Trophoblast cell (in vitro differentiated cells and primary cell): ENCODE measurements around the gene C1QL3.

Source experiments
- DNase-seq, 2 donors: peaks; one replicate each; pipeline ENCODE4 v3.0.0-alpha.2; 2016
- H2AFZ ChIP-seq: 2 replicates; pipeline ENCODE4 v1.6.1; 2013; ENCODE audit warnings: low read length, moderate library complexity, mild to moderate bottlenecking; ENCODE audit not compliant: insufficient read depth, poor library complexity
- H2AK5ac ChIP-seq: 2 replicates; pipeline ENCODE4 v1.6.1; 2013; ENCODE audit warnings: mild to moderate bottlenecking, low read length
- H2BK120ac ChIP-seq: 2 replicates; pipeline ENCODE4 v1.6.1; 2013; ENCODE audit warnings: low read length, mild to moderate bottlenecking, moderate library complexity; ENCODE audit not compliant: insufficient read depth, poor library complexity
- H2BK12ac ChIP-seq: 2 replicates; pipeline ENCODE4 v1.6.1; 2013; ENCODE audit warnings: mild to moderate bottlenecking, low read length, moderate library complexity
- H2BK5ac ChIP-seq: 2 replicates; pipeline ENCODE4 v1.6.1; 2013; ENCODE audit warnings: low read length, low read depth, moderate library complexity, mild to moderate bottlenecking; ENCODE audit not compliant: poor library complexity
- H3K14ac ChIP-seq: 2 replicates; pipeline ENCODE4 v1.6.1; 2013; ENCODE audit warnings: mild to moderate bottlenecking, low read length
- H3K18ac ChIP-seq: 2 replicates; pipeline ENCODE4 v1.6.1; 2013; ENCODE audit warnings: mild to moderate bottlenecking, low read length
- H3K23ac ChIP-seq: 2 replicates; pipeline ENCODE4 v1.6.1; 2013; ENCODE audit warnings: low read length
- H3K27ac ChIP-seq: 2 replicates; pipeline ENCODE4 v1.5.1; 2013; ENCODE audit warnings: low read depth, mild to moderate bottlenecking, inconsistent platforms, low read length, moderate library complexity
- H3K27me3 ChIP-seq: 2 replicates; pipeline ENCODE4 v1.6.1; 2013; ENCODE audit warnings: inconsistent platforms, mild to moderate bottlenecking, low read length, moderate library complexity; ENCODE audit not compliant: insufficient read depth
- H3K36me3 ChIP-seq, 2 experiments: 1 replicate in 1 of 2; 2 replicates in 1 of 2; pipeline ENCODE4 v1.6.1; 2013; ENCODE audit warnings: low read length in 2 of 2, mild to moderate bottlenecking in 2 of 2, moderate library complexity in 1 of 2; ENCODE audit not compliant: insufficient read depth in 2 of 2, control insufficient read depth in 1 of 2
- H3K4ac ChIP-seq: 2 replicates; pipeline ENCODE4 v1.6.1; 2013; ENCODE audit warnings: low read depth, mild to moderate bottlenecking, low read length, moderate library complexity
- H3K4me1 ChIP-seq, 2 experiments: 1 replicate in 1 of 2; 2 replicates in 1 of 2; pipeline ENCODE4 v1.6.1; 2013; ENCODE audit warnings: low read length in 2 of 2, mild to moderate bottlenecking in 2 of 2, moderate library complexity in 1 of 2; ENCODE audit not compliant: insufficient read depth in 2 of 2, control insufficient read depth in 1 of 2
- H3K4me2 ChIP-seq: 2 replicates; pipeline ENCODE4 v1.6.1; 2013; ENCODE audit warnings: inconsistent platforms, mild to moderate bottlenecking, low read length, moderate library complexity
- H3K4me3 ChIP-seq: 2 replicates; pipeline ENCODE4 v1.5.1; 2013; ENCODE audit warnings: mild to moderate bottlenecking, low read depth, low read length, inconsistent platforms
- H3K79me1 ChIP-seq: one replicate; pipeline ENCODE4 v1.6.1; 2013; ENCODE audit warnings: low read length
- H3K79me2 ChIP-seq: 2 replicates; pipeline ENCODE4 v1.6.1; 2013; ENCODE audit warnings: low read length, mild to moderate bottlenecking; ENCODE audit not compliant: control insufficient read depth, insufficient read depth, poor library complexity
- H3K9ac ChIP-seq: 2 replicates; pipeline ENCODE4 v1.6.1; 2013; ENCODE audit warnings: mild to moderate bottlenecking, low read length
- H3K9me3 ChIP-seq: 2 replicates; pipeline ENCODE4 v1.6.1; 2013; ENCODE audit warnings: low read depth, mild to moderate bottlenecking, control low read depth, inconsistent platforms, low read length; ENCODE audit not compliant: insufficient read depth
- H4K12ac ChIP-seq: 2 replicates; pipeline ENCODE4 v1.6.1; 2013; ENCODE audit warnings: low read depth, mild to moderate bottlenecking, low read length, moderate library complexity
- H4K8ac ChIP-seq: 2 replicates; pipeline ENCODE4 v1.6.1; 2013; ENCODE audit warnings: low read depth, mild to moderate bottlenecking, low read length, moderate library complexity
- H4K91ac ChIP-seq: one replicate; pipeline ENCODE4 v1.6.1; 2013; ENCODE audit warnings: low read depth, mild to moderate bottlenecking, low read length, moderate library complexity
- WGBS: extraction: QIAGEN DNeasy Blood & Tissue Kit; methylation state at CpG from one replicate; pipeline ENCODE4 v1.1.7; 2013; ENCODE audit warnings: missing lambda C conversion rate; ENCODE audit not compliant: insufficient read length, insufficient coverage; ENCODE audit errors: extremely low coverage; 5-methylcytosine and 5-hydroxymethylcytosine counted together

The C1QL3 gene

DNA sequence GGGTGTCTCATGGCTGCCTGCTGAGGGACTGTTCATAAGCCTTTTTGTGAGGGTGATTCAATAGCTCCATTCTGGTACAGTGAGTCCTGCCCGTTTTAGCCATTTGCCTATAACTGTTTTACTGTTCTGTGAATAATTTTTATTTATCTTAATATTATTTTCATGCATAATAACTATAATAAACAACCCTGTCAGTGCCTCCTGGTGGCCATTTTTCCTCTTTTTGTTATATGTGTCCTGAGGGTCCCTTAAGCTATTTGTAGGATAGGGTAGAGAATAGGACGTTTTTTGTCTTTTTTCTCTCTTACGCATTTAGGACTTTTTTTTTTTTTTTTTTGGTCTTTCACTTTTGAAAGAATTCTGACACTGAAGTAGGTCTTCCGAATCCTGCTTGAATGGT is 2.9 kb downstream of the C1QL3 start:
- no peaks in the 10 kb centered on the region for H3K36me3 ChIP-seq
- no peak overlapping the region for H3K14ac ChIP-seq
- no peak for DNase-seq
- H3K23ac ChIP-seq: no peak overlapping the region
- no peak overlapping the region for H3K18ac ChIP-seq
- no peaks in the 10 kb centered on the region for H3K79me1 ChIP-seq
- no peak overlapping the region for H4K8ac ChIP-seq
- no peak overlapping the region for H3K9ac ChIP-seq
- H4K12ac ChIP-seq: no peak overlapping the region
- H2BK12ac ChIP-seq: no peak overlapping the region
- H3K4me3 ChIP-seq: no peak overlapping the region
- no peaks in the 10 kb centered on the region for H3K9me3 ChIP-seq
- no peak overlapping the region for H3K4me2 ChIP-seq
- no CpG with 5 or more reads among the region's 4 CpGs for WGBS
- no peak overlapping the region for H2BK5ac ChIP-seq
- H4K91ac ChIP-seq: no peak overlapping the region
- H3K27ac ChIP-seq: no peak overlapping the region
- peaks cover 18% of the 10 kb centered on the region in 2 experiments for H3K4me1 ChIP-seq
- H3K27me3 ChIP-seq: peaks cover 35% of the 10 kb centered on the region
- no peak overlapping the region for H3K4ac ChIP-seq
- no peak overlapping the region for H2BK120ac ChIP-seq
- no peak overlapping the region for H2AFZ ChIP-seq
- H3K79me2 ChIP-seq: peaks cover 1% of the 10 kb centered on the region
- H2AK5ac ChIP-seq: no peak overlapping the region

DNA sequence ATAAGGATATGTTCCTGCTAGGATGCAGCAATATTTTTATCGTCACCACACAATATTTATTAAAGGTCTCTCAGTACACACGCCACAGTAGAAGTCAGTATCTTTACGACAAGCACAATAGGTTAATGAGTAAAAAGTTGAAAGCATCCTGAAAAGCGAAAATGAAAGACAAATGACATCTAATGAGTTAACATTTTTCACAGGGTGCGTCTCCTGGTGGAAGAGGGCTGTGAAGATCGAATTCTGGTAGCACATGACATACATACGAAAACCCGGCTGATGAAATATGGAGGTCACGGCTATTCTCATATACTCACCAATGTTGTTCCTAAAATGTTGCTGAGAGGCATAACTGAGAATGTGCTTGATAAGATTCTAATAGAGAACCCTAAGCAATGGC is 10.8 kb downstream of the C1QL3 start:
- Histone ChIP-seq H3K36me3 (no peaks in the 10 kb centered on the region), H3K4me2 (no peak overlapping the region), H3K4ac (no peak overlapping the region), H3K79me2 (no peaks in the 10 kb centered on the region), H2BK12ac (no peak overlapping the region), H3K27ac (peak overlapping the region; percentile 57), H2AK5ac (no peak overlapping the region), H3K14ac (no peak overlapping the region), H2AFZ (no peak overlapping the region), H3K27me3 (no peaks in the 10 kb centered on the region), H4K8ac (no peak overlapping the region), H3K23ac (no peak overlapping the region), H4K12ac (no peak overlapping the region), H4K91ac (no peak overlapping the region), H3K4me3 (no peak overlapping the region), H3K79me1 (no peaks in the 10 kb centered on the region), H2BK5ac (no peak overlapping the region), H3K18ac (no peak overlapping the region), H2BK120ac (peak overlapping the region; percentile 62), H3K9ac (no peak overlapping the region), H3K4me1 (no peaks in the 10 kb centered on the region), H3K9me3 (no peaks in the 10 kb centered on the region)
- no peak for DNase-seq
- no CpG with 5 or more reads among the region's 9 CpGs for WGBS

DNA sequence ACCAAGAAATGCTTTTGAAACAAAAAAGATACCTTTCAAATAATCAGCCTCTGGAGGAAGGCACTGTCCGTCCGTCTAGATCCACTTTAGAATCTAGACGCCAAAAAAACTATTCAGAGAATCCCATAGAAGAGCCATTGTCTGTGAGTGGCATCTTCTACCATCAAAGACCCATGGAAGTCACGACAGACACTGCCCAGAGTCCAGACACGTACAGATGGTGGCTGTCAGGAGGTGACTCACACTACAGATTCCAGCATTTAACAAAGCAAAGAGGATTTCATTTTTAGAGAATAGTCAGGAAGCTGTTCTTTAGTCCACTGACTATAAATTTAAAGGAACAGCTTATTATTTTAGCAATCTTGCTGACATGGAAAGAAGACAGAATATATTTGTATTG is 11.7 kb downstream of the C1QL3 start:
- no peak overlapping the region for H3K18ac ChIP-seq
- WGBS: no CpG with 5 or more reads among the region's 5 CpGs
- H2AK5ac ChIP-seq: no peak overlapping the region

DNA sequence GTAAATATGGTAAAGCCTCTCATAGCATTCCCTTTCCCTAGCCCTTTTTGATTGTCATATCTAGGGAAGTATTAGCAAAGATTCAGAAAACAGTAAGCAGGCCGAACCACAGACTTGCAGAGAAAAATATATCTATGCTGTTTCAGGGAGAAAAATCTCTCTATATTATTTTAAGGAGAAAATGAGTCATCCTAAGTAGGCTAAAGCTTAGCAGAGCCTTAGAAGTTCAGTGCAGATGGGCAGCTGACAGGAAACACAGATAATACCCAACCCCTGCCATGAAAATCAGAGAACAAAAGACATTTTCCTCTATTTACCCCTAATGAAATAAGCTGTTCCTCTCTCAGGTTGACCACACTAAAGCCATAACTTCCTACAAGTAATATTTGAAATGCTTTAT is 16.5 kb downstream of the C1QL3 start:
- no peak for DNase-seq
- no peaks in the 10 kb centered on the region for H3K9me3 ChIP-seq
- H3K14ac ChIP-seq: no peak overlapping the region
- H3K27ac ChIP-seq: no peak overlapping the region
- H2BK120ac ChIP-seq: no peak overlapping the region
- no peaks in the 10 kb centered on the region for H3K27me3 ChIP-seq
- no peak overlapping the region for H3K18ac ChIP-seq
- H4K12ac ChIP-seq: no peak overlapping the region
- H3K4me2 ChIP-seq: no peak overlapping the region
- no peaks in the 10 kb centered on the region for H3K79me1 ChIP-seq
- H2AK5ac ChIP-seq: no peak overlapping the region
- no peak overlapping the region for H3K9ac ChIP-seq
- no peak overlapping the region for H2BK12ac ChIP-seq
- H3K23ac ChIP-seq: no peak overlapping the region
- H3K4me3 ChIP-seq: no peak overlapping the region
- no peak overlapping the region for H4K91ac ChIP-seq
- H3K4ac ChIP-seq: no peak overlapping the region
- no peaks in the 10 kb centered on the region for H3K4me1 ChIP-seq
- WGBS: no CpG with 5 or more reads among the region's 1 CpG
- no peak overlapping the region for H4K8ac ChIP-seq
- no peak overlapping the region for H2AFZ ChIP-seq
- no peaks in the 10 kb centered on the region for H3K79me2 ChIP-seq
- no peak overlapping the region for H2BK5ac ChIP-seq
- no peaks in the 10 kb centered on the region for H3K36me3 ChIP-seq

More for the DNA sequence above, 11.7 kb downstream of the C1QL3 start:
- Histone ChIP-seq H3K36me3 (no peaks in the 10 kb centered on the region), H3K27ac (peak overlapping the region; percentile 87), H3K4me2 (peak overlapping the region; percentile 30), H4K91ac (no peak overlapping the region), H3K79me1 (no peaks in the 10 kb centered on the region), H2BK12ac (no peak overlapping the region), H4K12ac (no peak overlapping the region), H3K27me3 (no peaks in the 10 kb centered on the region), H3K4me3 (no peak overlapping the region), H3K23ac (no peak overlapping the region), H3K4ac (no peak overlapping the region), H2AFZ (no peak overlapping the region), H3K9ac (no peak overlapping the region), H3K79me2 (no peaks in the 10 kb centered on the region), H2BK120ac (no peak overlapping the region), H2BK5ac (no peak overlapping the region), H3K9me3 (no peaks in the 10 kb centered on the region), H4K8ac (no peak overlapping the region), H3K14ac (no peak overlapping the region), H3K4me1 (no peaks in the 10 kb centered on the region)
- peak; percentile 29 to 58 for DNase-seq
